Peyer's patch (tissue), 4 donors: ENCODE results near the gene ARL5A. TPM values are rescaled to one million over a fixed set of nuclear protein-coding genes. Genes with fewer than 3 reads are reported as not detected.

Experiments used
- DNase-seq, 3 donors: peaks; one replicate each; pipeline ENCODE4 v3.0.0-alpha.2; 2017 to 2019
- H3K27ac ChIP-seq, 4 donors: fragments of 200-600 bp; sonication (generic); one replicate each; pipeline ENCODE4 v1.5.1; 2016 to 2019
- H3K27me3 ChIP-seq, 2 donors: fragments of 200-600 bp; sonication (generic); one replicate each; pipeline ENCODE4 v1.5.1; 2019
- H3K36me3 ChIP-seq, 3 donors: fragments of 200-600 bp; sonication (generic); one replicate each; pipeline ENCODE4 v1.5.1; 2016 to 2019
- H3K4me1 ChIP-seq, 4 donors: fragments of 200-600 bp; sonication (generic); one replicate each; pipeline ENCODE4 v1.5.1; 2016 to 2019
- H3K4me3 ChIP-seq, 4 donors: fragments of 200-600 bp; sonication (generic); 1 replicate in 3 of 4; 2 replicates in 1 of 4; pipeline ENCODE4 v1.5.1; 2016 to 2019; ENCODE audit warnings: mild to moderate bottlenecking in 1 of 4
- H3K9me3 ChIP-seq, 4 donors: fragments of 200-600 bp; sonication (generic); one replicate each; pipeline ENCODE4 v1.5.1; 2016 to 2019; ENCODE audit warnings: mild to moderate bottlenecking in 1 of 4
- POLR2A ChIP-seq, 2 donors: fragments of 450-650 bp; IDR thresholded peaks; one replicate each; pipeline ENCODE4 v1.5.1; 2017; ENCODE audit warnings: antibody characterized with exemption in 2 of 2, mild to moderate bottlenecking in 2 of 2, moderate library complexity in 2 of 2
- total RNA-seq, 4 donors: library from RNA; depleted of rRNA; stranded (reverse); fragments of >200 nt; gene quantifications; one replicate each; pipeline ENCODE4 v1.1.0, GENCODE V29; 2016
- TF ChIP-seq, protein P1 (sequence below), 6 experiments: fragments of 450-650 bp in 4 of 6; fragments of 200-600 bp in 2 of 6; sonication (generic) in 1 of 6; IDR thresholded peaks; one replicate each; pipeline ENCODE4 v1.5.1; 2017 to 2019; ENCODE audit warnings: antibody characterized with exemption in 6 of 6, mild to moderate bottlenecking in 3 of 6, moderate library complexity in 1 of 6

The ARL5A gene
- total RNA-seq, 4 donors from 2014 or later = 34.7 to 85.5 (median 56.5) TPM

DNA sequence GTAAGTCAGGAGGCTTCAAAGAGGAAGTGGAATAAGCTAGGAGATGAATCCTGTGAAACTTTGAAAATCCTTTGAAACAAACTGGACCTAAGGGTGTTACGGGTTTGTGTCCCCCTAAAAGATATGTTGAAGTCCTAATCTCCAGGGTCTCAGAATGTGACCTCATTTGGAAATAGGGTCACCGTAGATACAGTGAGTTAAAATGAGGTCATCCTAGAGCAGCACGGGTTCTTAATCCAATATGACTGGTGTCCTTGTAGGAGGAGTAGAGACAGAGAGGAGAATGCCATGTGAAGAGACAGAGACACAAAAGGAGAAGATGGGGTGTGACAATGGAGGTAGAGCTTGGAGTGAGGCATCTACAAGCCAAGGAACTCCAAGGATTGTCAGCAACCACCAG is 67.0 kb downstream of the ARL5A start:
- TF ChIP-seq, protein P1, sequence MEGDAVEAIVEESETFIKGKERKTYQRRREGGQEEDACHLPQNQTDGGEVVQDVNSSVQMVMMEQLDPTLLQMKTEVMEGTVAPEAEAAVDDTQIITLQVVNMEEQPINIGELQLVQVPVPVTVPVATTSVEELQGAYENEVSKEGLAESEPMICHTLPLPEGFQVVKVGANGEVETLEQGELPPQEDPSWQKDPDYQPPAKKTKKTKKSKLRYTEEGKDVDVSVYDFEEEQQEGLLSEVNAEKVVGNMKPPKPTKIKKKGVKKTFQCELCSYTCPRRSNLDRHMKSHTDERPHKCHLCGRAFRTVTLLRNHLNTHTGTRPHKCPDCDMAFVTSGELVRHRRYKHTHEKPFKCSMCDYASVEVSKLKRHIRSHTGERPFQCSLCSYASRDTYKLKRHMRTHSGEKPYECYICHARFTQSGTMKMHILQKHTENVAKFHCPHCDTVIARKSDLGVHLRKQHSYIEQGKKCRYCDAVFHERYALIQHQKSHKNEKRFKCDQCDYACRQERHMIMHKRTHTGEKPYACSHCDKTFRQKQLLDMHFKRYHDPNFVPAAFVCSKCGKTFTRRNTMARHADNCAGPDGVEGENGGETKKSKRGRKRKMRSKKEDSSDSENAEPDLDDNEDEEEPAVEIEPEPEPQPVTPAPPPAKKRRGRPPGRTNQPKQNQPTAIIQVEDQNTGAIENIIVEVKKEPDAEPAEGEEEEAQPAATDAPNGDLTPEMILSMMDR (IDR thresholded peaks at IDR 0.05) = no peak
- TF ChIP-seq POLR2A (IDR thresholded peaks at IDR 0.05) = no peak
- peaks cover 0 to 4% (median 0%) of the 10 kb centered on the region in 4 donors for H3K4me1 ChIP-seq
- H3K4me3 ChIP-seq = no peak overlapping the region
- no peaks in the 10 kb centered on the region for H3K36me3 ChIP-seq
- no peaks in the 10 kb centered on the region for H3K27me3 ChIP-seq
- H3K9me3 ChIP-seq = no peaks in the 10 kb centered on the region
- no peak overlapping the region for H3K27ac ChIP-seq
- no peak for DNase-seq

DNA sequence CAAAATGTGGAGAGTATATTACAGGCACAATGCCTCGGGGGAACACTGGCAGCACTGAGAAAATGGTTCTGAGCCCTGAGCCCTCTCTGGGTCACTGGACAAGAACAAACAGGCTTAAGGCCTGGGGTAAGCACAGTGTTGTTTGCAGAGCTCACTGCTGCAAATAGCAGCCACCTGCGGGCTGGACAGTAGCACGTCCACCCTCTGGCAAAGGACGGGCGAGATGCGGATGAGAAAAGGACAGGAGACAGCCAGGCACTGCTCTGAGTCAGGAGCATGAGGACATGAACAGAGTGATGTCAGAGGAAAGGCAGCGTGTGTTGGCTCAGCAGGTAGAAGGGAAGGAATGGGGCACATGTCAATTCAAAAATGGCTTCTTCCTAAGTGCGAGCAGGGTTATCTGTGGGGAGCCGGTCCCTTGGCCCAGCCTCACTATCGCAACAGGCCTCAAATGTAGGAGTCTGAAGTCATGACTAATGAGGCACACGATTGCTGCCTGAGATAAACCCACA is 68.0 kb downstream of the ARL5A start:
- Histone ChIP-seq H3K27me3 (no peaks in the 10 kb centered on the region), H3K36me3 (no peaks in the 10 kb centered on the region), H3K27ac (no peak overlapping the region), H3K9me3 (no peaks in the 10 kb centered on the region), H3K4me1 (no peaks in the 10 kb centered on the region), H3K4me3 (no peak overlapping the region)
- TF ChIP-seq, protein P1 (IDR thresholded peaks at IDR 0.05) = no peak
- no peak for TF ChIP-seq POLR2A (IDR thresholded peaks at IDR 0.05)
- no peak for DNase-seq

DNA sequence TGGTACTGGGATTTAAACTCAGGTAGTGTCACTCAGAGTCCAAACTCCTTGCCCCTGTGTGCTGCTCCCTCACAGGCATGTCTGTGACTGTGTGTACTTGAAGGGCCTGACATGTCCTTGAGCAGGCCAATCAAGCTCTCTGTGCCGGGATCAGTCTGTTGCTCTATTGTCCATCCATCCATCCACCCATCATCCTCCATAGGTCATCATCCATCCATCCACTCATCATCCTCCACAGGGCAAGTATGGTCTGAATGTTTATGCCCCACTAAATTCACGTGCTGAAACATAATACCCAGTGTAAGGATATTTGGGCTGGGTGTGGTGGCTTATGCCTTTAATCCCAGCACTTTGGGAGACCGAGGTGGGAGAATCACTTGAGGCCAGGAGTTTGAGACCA is 69.5 kb downstream of the ARL5A start:
- Histone ChIP-seq H3K36me3 (no peaks in the 10 kb centered on the region), H3K4me3 (no peak overlapping the region), H3K9me3 (no peaks in the 10 kb centered on the region), H3K4me1 (no peaks in the 10 kb centered on the region), H3K27me3 (no peaks in the 10 kb centered on the region), H3K27ac (no peak overlapping the region)
- DNase-seq = no peak
- TF ChIP-seq POLR2A (IDR thresholded peaks at IDR 0.05) = no peak
- TF ChIP-seq, protein P1 (IDR thresholded peaks at IDR 0.05) = no peak

DNA sequence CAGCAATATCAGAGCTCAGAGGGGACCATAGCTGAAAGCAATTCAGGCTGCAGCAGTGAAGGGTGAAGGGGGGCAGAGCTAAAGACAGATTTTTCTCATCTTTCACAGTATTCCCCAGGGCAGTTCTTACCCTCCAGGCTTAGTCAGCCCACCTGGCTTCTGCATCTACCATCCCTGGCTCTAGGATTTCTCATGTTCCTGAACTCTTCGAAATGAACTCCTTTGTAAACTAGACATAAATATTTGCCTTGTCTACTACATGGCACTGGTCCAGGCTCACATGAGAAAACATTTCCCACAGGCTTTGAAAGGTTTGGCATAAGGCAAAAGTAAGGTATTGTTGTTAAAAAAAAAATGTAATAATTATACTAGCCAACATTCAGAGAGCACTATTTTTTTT is 70.4 kb downstream of the ARL5A start:
- TF ChIP-seq, protein P1 (IDR thresholded peaks at IDR 0.05) = no peak
- TF ChIP-seq POLR2A (IDR thresholded peaks at IDR 0.05) = no peak
- Histone ChIP-seq H3K36me3 (no peaks in the 10 kb centered on the region), H3K27me3 (no peaks in the 10 kb centered on the region), H3K9me3 (no peaks in the 10 kb centered on the region), H3K4me1 (no peaks in the 10 kb centered on the region), H3K4me3 (no peak overlapping the region), H3K27ac (no peak overlapping the region)
- no peak for DNase-seq

DNA sequence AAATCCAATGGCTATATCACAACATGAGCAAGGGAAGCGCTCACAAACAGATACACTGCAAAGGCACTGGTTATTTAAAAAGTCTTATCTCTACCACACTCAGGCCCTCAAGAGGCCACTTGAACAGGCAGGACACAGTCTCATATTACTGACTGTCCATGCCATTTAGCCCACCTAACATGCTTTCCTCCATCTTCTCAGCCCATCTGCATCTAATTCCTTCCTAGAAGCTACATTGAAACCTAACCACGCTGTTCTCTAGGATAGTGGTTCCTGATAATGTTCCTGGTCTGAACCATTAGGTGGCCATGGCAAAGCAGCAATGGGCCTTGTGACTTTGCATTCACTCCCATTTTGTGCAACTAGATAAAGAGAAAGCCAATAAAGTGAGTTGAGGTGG is 71.4 kb downstream of the ARL5A start:
- DNase-seq = no peak
- H3K27me3 ChIP-seq = no peaks in the 10 kb centered on the region
- H3K9me3 ChIP-seq = no peaks in the 10 kb centered on the region
- no peak for TF ChIP-seq POLR2A (IDR thresholded peaks at IDR 0.05)
- TF ChIP-seq, protein P1 (IDR thresholded peaks at IDR 0.05) = no peak
- no peak overlapping the region for H3K27ac ChIP-seq
- H3K4me1 ChIP-seq = no peaks in the 10 kb centered on the region
- H3K4me3 ChIP-seq = no peak overlapping the region
- H3K36me3 ChIP-seq = no peaks in the 10 kb centered on the region
